GM19397 (cell line): Measurements from ENCODE around the gene SCUBE1.

Source experiments
- ATAC-seq: cut with Tn5 transposase; IDR thresholded peaks from one replicate; pipeline ENCODE4 v1.9.1; 2021; ENCODE audit warnings: mild to moderate bottlenecking, moderate library complexity; ENCODE audit not compliant: unreplicated experiment

SCUBE1 gene

DNA sequence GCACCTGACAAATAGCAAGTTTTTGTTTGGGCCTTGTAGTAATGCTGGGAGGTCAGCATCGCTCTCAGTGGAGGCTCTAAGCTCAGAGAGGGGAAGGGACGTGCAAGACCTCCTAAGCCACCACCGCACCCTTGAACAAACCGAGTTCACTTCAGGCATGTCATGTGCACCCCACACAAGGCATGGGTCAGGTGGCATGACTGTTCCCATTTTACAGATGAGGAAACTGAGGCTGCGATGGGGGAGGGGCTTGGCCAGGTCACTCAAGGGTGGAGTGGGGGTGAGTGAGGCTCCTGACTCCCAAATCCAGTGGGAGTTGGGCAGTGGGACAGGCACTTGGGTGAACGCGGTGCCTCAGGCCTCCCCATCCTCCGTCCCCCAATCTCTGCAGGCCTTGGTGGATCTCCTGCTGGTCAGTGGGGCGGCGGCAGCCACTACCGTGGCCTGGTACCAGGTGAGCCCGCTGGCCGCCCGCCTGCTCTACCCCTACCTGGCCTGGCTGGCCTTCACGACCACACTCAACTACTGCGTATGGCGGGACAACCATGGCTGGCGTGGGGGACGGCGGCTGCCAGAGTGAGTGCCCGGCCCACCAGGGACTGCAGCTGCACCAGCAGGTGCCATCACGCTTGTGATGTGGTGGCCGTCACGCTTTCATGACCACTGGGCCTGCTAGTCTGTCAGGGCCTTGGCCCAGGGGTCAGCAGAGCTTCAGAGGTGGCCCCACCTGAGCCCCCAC lies 180.6 kb downstream of the SCUBE1 start:
- ATAC-seq: no peak

DNA sequence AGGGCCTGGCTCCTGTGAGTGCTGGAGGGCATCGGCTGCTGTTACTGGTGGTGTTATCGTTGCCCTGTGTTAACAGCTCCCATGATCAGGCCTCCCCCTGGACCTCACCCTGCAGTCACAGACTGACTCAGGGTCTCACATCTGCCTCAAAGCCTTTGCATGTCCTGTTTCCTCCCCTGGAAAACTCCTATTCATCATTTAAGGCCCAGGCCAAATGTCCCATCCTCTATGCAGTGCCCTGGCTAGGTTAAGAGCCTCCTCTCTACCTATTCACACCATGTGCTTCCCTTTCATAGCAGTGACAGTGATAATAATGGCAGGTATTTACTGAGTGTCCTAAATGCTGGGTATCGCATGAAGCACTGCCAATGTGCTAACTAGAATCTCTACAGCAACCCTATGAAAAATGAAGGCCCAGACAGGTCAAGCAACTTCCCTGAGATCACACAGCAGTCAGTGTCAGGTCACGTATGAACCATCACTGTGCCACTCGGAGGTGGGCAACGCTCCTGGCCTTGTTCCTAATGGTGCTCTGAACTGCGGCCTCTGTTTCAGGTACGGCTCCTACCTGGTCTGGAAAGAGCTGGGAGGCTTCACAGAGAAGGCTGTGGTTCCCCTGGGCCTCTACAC lies 182.6 kb downstream of the SCUBE1 start:
- ATAC-seq: no peak

DNA sequence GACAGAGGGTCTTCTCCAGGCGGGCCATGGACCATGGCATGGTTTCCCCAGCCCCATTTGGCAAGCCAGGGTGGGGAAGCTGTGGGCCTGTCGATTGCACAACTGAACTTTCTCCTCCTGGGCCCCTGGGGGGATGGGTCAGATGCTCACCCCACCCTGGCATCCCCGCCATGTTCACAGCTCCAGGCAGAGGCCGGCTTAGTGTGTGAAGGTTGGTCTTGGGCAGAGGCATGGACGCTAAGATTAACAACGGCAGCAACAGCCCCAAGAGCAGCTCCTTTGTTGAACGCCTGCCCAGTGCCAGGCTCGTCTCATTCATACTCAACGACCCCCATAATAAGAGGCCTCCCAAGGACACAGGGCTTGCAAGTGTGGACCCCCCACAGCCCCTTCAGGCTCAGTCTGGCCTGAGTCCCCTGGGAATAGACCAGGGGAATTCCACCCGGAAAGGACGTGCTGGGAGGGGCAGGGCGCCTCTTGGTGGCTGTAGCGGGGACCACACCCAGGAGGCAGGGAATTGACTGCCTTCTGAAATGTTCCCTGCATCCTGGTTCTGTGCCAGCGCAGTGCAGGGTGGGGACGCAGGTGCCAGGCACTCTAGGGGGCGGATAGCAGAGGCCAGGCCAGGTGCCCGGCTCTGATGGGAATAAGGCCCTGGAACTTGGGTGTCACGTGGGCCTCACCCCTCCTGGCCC lies 183.5 kb downstream of the SCUBE1 start:
- ATAC-seq: no peak

DNA sequence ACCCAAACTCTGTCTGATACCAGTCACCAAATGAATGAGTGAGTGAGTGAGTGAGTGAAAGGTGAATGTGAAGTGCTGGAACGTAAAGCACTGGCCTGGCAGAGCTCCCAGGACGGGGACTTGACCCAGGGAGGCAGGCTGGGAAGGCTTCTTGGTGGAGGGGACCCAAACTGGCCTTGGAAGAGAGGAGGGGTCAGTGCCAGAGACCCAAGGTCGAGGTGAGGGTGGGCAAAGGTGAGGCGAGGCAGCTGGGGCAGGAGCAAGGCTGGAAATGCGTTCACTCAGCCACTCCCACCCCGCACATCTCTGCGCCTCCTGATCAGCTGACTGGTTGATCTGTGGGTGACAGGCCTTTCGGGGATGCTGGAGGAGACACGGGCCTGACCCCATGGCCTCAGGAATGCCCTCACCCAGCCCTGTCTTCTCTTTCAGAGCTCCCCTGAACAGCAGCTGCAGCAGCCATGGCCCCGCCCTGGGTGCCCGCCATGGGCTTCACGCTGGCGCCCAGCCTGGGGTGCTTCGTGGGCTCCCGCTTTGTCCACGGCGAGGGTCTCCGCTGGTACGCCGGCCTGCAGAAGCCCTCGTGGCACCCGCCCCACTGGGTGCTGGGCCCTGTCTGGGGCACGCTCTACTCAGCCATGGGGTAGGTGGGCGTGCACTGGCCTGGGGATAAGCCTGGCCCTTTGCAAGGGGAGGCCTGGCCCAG lies 184.2 kb downstream of the SCUBE1 start:
- no peak for ATAC-seq

DNA sequence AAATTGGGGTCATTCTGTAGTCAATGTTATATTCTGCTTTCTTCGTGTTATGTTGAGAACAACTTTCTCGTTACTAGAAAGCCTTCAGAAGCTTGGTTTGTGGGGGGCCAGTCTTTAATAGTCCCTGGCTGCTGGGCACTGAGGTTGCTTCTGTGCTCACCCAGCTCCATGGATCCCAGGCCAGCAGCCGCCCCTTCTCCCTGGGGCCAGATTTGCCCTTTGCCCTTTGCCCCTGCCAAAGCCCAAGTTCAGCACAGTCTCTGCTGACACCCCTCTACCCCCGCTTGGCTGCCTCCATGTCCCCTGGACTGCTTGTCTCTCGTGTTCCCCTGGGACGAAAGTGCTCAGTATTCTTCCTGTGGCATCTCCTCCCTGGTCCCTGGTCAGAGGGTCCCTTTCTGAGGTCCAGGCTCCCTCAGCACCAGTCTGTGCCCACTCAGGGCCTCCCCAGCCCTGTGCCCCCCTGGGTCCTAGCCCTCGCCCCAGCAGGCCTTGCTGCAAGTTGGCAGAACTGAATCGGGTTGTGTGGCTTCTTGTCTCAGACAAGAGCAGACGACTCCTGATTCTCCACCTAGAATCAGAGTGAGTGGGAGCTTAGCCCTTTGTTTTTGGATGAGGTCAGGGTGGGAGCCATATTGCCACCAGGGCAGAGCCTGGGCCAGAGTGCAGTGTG lies 185.2 kb downstream of the SCUBE1 start:
- no peak for ATAC-seq

DNA sequence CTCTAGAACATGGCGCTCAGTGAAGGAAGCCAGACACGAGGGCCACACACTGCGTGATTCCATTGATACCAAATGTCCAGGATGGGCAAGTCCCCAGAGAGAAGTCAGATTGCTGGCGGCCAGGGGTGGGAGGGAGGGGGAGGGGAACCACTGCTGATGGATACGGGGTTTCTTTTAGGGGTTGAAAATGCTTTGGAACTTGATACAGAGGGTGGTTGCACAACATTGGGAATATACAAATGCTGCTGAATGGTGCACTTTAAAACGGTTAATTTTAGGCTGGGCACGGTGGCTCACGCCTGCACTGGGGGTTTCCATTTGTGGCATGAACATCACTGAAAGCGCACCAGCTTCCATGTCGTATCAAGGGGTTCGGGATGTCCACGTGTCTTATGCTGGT lies 186.8 kb downstream of the SCUBE1 start:
- no peak for ATAC-seq

DNA sequence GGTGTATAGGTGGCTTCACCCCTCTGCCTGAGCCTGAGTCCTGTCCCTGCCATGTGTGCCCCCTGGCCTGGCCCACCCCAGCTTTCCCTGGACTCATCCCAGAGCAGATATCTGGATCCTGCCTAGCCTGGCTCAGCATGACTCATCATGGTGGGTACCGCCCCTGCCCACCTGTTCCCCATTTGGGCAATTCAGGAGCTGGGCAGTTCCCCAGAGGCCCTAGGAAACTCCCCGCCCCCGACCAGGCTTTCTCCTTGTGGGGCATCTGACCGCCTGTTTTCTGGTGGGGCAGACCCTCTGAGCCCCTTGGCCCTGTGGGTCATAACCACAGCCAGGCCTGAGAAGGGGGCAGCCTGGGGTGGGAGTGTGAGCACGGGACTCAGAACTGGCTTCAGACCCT lies 187.4 kb downstream of the SCUBE1 start:
- no peak for ATAC-seq

DNA sequence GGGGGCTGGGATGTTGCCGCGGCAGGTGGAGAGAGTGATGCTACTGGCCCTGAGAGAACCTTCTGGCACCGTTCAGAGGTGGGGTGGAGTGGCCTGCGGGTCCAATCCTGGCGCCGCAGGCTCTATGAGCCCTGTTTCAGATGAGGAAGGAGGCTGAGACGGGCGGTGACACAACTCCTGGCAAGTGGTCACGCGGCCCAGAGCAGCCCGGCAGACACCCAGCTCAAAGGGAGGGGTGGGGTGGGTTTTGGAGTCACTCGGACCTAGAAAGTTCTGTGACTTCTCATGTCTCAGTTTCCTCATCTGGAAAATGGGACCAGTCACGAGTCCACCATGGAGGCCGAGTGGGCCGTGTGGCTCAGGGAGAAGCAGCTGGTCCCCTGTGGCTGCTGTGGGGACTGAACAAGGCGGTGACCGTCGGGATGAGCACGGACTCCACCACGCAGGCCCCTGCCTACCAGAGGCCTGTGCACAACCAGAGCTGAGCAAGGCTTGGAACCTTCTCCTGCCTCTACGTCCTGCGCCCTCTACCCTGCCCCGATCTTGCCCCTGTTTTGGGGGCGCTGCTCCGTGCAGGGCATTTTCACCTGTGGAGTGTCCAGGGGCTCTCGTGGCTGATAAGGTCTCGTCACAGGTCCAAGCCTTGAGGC lies 188.2 kb downstream of the SCUBE1 start:
- ATAC-seq: no peak

DNA sequence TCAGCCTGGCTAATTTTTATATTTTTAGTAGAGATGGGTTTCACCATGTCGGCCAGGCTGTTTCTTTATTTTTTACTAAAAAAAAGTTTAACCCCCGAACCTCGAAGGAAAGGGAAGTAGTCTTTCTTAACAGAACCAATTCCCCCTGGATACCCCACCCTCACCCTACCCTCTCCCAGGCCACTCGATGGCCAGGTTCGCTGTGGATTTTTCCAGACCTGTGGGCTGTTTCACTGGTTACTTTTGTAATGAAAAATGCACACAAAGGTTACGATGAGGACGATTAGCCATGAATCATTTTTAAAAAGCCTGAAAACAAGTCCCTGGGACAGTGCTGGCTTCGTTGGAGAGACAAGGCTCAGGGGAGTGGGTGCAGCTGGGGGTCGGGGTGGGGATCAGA lies 189.3 kb downstream of the SCUBE1 start:
- no peak for ATAC-seq

DNA sequence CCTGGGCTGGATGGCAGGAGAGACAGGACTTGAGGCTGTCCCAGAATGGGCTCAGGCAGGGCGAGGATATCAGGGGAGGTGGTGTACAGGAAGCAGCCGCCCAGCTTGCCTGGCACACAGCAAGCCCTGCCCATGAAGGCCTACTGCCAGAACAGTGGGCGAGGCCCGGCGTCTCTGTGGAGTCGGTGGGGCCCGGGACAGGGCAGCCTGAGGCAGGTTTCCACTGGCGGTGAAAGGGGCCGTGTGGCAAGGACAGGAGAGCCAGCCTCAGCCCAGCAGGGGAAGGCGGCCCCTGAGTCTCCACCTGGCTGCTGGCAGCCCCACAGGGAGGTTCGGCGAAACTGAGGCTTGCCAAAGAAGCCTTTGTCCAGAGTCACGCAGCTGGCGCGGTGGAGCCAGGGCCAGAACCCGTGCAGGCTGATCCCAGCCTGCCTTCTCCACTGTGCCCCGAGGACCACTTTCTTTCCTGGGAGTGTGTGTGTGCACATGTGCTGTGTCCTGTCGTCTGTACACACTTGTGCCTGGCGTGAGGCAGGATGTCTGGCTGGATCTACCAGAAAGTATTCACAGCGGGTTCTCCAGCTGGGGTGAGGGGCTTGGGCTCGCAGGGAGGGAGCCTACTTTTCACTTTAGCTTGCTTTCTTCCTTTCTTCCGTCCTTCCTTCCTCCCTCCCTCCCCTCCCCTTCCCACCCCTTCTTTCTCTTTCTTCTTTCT lies 190.7 kb downstream of the SCUBE1 start:
- no peak for ATAC-seq

DNA sequence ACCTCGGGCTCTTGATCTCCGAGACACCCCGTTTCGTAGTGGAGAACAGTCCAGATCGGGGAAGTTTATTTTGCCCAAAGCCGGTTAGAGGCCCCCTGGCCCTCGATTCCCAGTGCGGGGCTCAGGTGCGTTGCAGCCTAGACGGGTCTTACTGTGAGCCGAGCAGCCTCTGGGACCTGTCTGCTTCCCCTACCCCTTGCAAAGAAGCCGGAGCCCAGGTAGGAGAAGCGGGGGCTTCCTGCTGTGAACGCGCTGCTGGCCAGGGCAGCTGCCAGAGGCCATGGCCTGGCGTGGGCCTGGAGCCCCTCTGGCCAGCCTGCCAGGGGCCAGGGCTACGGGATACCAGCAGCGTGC lies 191.2 kb downstream of the SCUBE1 start:
- ATAC-seq: no peak

DNA sequence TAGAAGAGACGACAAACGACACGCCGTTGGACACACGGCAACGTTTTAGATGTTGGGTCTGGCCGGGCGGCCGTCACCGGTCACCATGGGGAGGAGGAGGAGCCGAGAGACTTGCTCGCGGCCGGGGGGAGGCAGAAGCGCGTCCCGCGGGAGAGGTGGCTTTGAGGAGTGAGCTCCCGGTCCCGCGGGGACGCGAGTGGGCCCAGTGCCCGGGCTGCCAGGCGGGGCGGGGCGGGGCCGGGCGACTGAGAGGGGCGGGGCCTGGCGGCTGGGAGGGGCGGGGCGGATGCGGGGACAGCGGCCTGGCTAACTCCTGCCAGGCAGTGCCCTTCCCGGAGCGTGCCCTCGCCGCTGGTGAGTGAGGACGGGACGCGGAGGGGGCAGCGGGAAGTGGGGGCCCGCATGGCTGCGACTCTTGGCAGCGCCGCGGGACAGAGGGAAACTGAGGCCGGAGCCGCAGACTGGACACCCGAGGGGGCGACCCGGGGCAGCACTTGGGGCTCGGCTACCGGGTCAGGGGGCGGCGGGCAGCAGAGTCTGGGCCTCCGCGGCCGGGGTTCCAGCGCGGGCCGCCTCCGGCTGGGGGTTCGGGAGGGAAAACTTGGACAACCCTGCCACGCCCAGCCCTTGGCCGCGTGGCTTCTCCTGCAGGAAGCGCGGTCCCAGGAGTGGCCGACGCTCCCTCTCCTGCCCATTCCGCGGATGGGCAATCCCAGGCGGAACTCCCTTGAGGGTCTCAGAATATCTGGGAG lies 191.7 kb downstream of the SCUBE1 start, which contains the start of gene TSPO:
Gene TSPO, plus strand, starts transcription at position 309 of the 752 bp plus-strand sequence. CDS start 7,680 bp downstream, outside the sequence.
- no peak for ATAC-seq

DNA sequence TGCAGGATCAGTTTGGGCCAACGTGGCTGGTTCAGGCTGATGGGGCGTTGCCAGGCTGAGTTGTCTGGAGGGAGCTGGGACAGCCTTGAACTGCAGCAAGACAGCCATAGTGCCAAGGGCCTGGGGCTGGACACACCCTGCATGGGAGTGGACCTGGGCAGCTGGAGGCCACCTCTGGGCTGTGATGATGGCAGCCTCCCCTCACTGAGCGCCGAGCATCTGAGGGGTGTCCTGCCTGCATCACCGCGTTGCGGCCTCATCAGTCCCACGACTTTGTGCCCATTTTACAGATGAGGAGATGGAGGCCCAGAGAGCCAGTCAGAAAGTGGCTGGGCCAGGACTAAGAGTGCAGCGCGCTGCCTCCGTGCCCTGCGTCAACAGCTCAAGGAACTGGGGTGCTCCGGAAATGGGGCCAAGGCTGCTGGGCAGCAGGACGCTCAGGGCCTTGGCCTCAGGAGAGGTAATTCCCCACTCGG lies 192.4 kb downstream of the SCUBE1 start:
- no peak for ATAC-seq

DNA sequence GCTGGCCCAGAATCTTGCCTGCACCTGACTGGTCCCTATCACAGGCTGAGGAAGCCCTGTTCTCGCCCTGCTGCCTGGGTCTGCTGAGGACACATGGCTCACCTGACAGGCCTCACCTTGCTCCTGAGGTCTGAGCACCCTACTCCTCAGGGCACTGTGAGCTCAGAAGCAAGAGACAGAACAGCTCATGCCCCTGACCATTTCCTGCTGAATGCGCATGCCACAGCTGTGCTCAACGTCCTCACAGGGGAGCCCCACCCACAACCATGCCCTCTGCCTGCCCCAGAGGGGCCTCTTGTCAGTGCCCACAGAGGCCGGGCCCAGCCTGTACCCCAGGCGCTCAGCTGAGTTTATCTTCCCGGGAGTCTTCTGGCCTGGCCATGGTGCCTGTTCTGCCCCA lies 194.6 kb downstream of the SCUBE1 start:
- no peak for ATAC-seq

DNA sequence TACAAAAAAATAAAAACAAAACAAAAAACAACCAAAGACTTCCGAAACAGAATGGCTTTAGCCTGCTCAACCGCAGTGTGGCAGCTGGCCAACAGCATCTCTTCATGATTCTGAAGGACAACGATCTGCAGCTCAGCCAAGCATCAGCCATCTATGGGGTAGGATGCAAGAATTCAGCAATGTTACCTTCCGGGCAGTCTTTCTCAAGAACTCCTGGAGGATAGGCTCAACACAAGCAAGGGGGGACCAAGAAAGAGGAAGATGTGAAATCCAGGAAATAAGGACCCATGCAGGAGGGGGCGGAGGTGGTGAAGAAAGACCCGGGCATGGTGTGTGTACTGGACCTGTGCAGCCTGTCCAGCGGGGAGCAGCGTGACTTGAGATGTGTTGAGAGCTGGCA lies 195.4 kb downstream of the SCUBE1 start:
- no peak for ATAC-seq
